Activated naive CD8-positive, alpha-beta T cell (primary cell): ENCODE data around the gene UBL7.

Experiments
- H3K27ac Mint-ChIP-seq: one replicate; pipeline ENCODE4 v1.8.0; 2021; ENCODE audit warnings: mixed read lengths
- H3K27me3 Mint-ChIP-seq: one replicate; pipeline ENCODE4 v1.8.0; 2021; ENCODE audit warnings: mixed read lengths
- H3K36me3 Mint-ChIP-seq: one replicate; pipeline ENCODE4 v1.8.0; 2021; ENCODE audit warnings: mixed read lengths
- H3K4me1 Mint-ChIP-seq: one replicate; pipeline ENCODE4 v1.8.0; 2021; ENCODE audit warnings: low read depth, mixed read lengths
- H3K4me3 Mint-ChIP-seq: one replicate; pipeline ENCODE4 v1.8.0; 2021; ENCODE audit warnings: mild to moderate bottlenecking, mixed read lengths
- H3K9me3 Mint-ChIP-seq: one replicate; pipeline ENCODE4 v1.8.0; 2021; ENCODE audit warnings: low read depth, mixed read lengths

Gene UBL7

DNA sequence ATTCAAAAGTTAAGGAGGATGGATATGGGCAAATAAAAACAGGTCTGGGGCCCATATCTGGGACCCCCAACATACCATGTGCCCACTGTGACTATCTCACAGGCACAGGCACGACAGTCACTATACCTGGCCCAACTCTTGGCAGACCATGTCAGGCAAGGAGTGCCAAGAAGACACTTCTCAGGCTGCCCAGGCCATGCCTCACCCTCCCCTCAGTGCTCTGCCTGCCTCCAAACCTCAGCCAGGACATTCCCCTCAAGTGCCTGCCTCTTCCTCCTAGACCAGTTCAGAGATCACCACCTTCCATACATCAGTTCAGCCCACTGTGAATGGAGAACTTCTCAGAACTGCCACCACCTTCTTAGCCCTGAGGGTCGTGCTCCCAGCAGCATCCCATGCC lies 22.8 kb downstream of the UBL7 start:
- H3K27ac Mint-ChIP-seq: peak overlapping the region; percentile 64
- H3K4me3 Mint-ChIP-seq: no peak overlapping the region

DNA sequence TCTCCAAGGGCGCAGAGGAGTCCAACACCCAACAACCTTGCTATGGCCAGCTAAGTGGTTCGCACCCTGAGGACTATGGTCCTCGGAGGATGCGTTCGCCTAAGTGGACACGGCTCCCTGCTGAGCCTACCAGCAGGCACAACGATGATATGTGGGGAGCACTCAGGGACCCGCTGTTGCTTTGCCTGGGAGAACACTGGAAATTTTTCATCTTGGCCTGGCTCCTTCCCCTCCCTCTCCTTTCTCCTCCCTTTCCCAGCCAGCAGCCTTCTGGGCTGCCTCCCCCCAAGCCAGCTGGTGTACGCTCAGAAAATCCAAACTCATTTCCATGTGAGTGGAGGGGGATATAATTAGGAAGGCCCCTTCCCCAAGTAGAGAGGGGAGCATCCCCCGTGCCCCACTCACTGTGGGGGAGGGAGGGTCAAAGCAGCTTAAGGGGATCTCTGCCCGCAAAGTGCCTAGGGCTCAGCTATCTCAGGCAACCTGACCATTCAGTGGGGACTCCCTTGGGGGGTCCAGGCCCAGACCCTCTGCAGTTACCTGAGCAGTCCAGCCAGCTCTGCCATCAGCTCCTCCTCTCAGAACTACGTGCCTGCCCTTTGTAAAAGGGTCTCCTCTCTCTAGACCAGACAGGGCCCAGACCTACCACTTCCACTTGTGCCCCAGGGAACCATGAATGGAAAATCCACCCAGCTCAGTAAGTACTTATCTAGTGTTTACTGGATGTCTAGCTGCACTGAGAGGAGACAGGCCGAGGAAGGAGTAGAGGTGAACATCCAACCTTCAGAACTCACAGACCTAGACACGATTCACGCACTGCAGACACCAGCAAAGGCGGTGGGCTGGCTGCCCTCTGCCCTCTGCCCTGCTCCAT lies 26.5 kb downstream of the UBL7 start:
- H3K27me3 Mint-ChIP-seq: no peaks in the 10 kb centered on the region
- no peaks in the 10 kb centered on the region for H3K9me3 Mint-ChIP-seq
- H3K4me1 Mint-ChIP-seq: peaks cover 57% of the 10 kb centered on the region
- H3K36me3 Mint-ChIP-seq: peaks cover 10% of the 10 kb centered on the region
- peak overlapping the region; percentile 83 for H3K27ac Mint-ChIP-seq
- H3K4me3 Mint-ChIP-seq: peak overlapping the region; percentile 86

More for the DNA sequence above, 22.8 kb downstream of the UBL7 start:
- Mint-ChIP-seq H3K36me3 (no peaks in the 10 kb centered on the region), H3K4me1 (peaks cover 34% of the 10 kb centered on the region), H3K9me3 (no peaks in the 10 kb centered on the region), H3K27me3 (no peaks in the 10 kb centered on the region)

DNA sequence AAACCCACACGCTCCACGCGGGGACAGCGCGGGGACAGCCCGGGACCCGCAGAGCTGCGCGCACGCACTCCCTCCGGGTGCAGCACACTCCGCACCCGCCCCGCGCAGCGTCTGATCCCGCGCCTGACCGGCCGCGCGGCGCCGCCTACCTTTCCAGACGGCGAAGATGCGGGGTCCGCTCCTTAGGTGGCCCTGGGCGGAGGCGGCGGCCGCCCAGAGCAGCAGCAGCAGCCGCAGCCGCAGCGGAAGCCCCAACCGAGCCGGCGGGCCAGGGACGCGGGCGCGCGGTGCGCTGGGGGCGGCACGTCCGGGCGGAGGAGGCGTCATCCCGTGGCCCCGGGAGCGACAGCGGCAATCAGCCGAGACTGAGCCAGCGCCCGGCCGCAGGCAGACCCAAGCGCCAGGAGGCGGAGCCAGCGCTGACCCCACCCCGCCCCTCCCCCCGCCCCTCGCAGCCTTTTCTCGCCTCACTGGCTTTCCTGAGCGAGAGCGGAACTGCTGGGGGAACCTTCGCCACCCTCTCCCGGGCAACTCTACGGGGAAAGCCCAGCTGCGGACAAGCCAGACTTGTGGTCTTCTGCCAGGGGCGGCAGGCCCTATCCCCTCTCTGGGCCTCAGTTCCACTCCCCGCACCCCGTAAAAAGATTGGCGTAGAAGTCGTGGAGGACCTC lies 27.2 kb downstream of the UBL7 start, which contains the start of gene SEMA7A:
SEMA7A (minus strand) TSS at position 367 of the 671 bp plus-strand sequence; CDS start at position 327, 40 bp downstream.
- Mint-ChIP-seq H3K36me3 (peaks cover 10% of the 10 kb centered on the region), H3K4me1 (peaks cover 56% of the 10 kb centered on the region), H3K4me3 (peak within 1 kb of the TSS; percentile 94), H3K9me3 (no peaks in the 10 kb centered on the region), H3K27me3 (no peaks in the 10 kb centered on the region), H3K27ac (peak within 1 kb of the TSS; percentile 83)

DNA sequence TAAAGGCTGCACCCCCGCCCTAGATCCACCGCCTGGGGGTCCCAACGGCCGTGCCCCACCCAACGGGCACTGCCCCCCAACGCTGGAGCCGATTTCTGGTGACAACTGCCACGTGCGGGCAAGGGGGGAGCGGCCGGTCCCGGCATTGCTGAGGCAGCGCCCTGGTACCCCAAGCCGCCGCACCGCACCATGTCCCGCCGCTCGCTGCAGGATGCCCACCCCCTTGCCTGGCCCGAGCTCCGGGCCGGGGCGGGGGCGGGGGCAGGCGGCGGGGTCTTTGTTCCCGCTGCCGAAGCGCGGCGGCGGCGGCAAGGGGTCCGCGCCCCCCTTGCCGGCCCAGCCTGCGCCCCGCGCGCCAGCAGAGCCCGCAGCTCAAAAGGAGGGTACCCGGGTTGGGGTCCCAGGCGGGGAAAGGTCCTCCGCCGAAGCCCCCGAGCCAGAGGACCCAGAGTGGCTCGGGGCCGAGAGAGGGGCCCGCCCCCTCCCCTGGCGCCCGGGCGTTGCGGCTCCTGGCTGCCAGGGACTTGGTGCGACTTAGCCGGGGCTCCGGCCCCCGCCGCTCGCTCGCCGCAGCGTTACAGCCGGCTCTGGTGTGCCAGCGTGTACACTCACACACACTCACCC lies 27.9 kb downstream of the UBL7 start:
- H3K27ac Mint-ChIP-seq: peak overlapping the region; percentile 80
- no peaks in the 10 kb centered on the region for H3K9me3 Mint-ChIP-seq
- peaks cover 54% of the 10 kb centered on the region for H3K4me1 Mint-ChIP-seq
- peaks cover 10% of the 10 kb centered on the region for H3K36me3 Mint-ChIP-seq
- H3K4me3 Mint-ChIP-seq: peak overlapping the region; percentile 94
- no peaks in the 10 kb centered on the region for H3K27me3 Mint-ChIP-seq

DNA sequence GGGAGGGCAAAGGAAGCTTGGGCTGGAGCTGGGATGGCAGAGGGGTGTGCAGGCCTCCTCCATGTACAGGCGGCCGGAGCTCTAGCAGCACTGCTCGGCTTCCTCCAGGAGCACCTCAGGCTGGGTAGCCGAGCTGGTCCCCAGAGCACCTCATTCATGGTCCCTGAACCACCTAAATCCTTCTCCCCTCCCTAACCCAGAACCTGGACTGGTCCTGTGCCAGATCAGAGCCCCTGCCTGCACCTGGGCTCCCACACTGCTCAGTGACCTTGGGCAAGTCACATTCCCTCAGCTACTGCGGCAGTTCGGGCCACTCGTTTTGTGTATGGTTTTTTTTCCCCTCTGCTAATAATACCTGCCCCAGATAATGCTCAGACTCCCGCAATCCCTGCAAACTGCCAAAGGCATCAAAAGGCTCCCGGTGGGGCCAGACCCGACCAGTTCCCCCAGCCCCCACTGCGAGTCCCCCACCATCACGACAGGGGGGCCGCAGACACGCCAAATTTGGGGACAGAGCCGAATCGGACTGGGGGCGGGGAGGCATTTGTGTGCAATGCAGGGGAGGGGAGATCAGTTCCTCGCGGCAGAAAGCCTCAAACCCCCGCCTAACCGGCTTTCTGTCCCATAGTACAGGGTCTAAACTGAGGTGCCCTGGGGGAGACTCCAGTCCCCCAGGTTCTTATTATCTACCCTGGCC lies 28.5 kb downstream of the UBL7 start:
- Mint-ChIP-seq H3K27ac (peak overlapping the region; percentile 80), H3K27me3 (no peaks in the 10 kb centered on the region), H3K4me1 (peaks cover 61% of the 10 kb centered on the region), H3K4me3 (peak overlapping the region; percentile 94), H3K9me3 (no peaks in the 10 kb centered on the region), H3K36me3 (peaks cover 10% of the 10 kb centered on the region)

DNA sequence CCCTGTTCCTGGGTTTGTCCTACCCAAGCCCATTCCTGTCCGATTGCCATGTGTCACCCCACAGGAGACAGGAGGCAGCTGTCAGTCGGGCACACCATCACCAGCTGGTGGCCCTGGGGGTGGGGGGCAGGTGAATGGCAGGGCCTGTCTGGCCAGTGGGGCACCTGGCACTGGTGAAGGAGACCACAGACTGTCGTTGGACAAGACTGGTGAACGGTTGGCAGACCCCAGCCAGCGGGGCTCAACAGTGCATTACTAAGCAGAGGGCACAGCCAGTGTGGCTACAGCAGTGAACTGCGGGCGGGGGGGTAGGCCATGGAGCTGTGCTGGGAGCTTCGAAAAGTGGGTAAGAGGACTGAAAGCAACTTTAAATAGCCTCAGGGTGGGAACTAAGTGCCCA lies 29.3 kb downstream of the UBL7 start:
- H3K27me3 Mint-ChIP-seq: no peaks in the 10 kb centered on the region
- peaks cover 12% of the 10 kb centered on the region for H3K36me3 Mint-ChIP-seq
- H3K4me1 Mint-ChIP-seq: peaks cover 65% of the 10 kb centered on the region
- no peaks in the 10 kb centered on the region for H3K9me3 Mint-ChIP-seq
- peak overlapping the region; percentile 80 for H3K27ac Mint-ChIP-seq
- peak overlapping the region; percentile 94 for H3K4me3 Mint-ChIP-seq

DNA sequence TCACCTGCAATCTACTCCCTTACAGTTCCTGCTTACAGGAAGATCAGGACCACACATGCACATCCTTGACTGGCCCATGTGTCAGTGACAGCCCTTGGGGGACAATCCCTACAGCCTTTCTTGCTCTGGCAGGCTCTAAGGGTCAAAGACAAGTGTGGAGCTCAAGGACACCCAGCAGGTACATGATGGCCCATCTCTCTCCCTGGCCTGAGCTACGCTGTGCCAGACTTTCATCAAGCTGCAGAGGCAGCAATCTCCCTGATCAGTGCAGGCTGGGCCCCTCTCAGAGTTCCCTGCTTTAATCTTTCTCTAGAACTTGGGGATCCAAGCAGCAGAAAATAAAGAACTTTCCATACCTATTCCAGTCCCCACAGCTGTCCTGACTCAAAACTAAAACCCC lies 29.8 kb downstream of the UBL7 start:
- Mint-ChIP-seq H3K27me3 (no peaks in the 10 kb centered on the region), H3K36me3 (peaks cover 12% of the 10 kb centered on the region), H3K4me1 (peaks cover 65% of the 10 kb centered on the region), H3K9me3 (no peaks in the 10 kb centered on the region), H3K4me3 (peak overlapping the region; percentile 94), H3K27ac (peak overlapping the region; percentile 90)

DNA sequence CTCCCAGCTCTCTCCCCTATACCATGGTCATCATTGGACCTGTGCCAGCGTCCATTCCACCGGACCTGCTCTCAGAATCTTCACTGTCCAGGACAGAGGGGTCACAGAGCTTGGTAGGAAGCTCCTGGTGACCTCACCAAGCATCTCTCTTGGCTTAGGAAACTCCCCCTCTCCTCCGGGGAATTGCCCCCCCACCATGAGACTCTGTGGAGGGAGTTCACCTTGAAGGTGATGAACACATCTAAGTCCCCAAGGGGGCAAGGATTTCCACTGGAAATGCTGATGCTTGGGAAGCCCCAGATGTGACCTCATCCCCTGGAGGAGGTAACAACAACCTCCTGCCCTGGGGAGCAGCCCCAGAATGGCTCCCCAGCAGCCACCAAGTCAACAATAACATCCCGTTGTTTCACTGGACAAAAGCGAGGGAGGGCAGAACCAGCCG lies 30.4 kb downstream of the UBL7 start:
- Mint-ChIP-seq H3K27me3 (no peaks in the 10 kb centered on the region), H3K9me3 (no peaks in the 10 kb centered on the region), H3K4me3 (peak overlapping the region; percentile 94), H3K27ac (peak overlapping the region; percentile 90), H3K4me1 (peaks cover 63% of the 10 kb centered on the region), H3K36me3 (peaks cover 12% of the 10 kb centered on the region)

DNA sequence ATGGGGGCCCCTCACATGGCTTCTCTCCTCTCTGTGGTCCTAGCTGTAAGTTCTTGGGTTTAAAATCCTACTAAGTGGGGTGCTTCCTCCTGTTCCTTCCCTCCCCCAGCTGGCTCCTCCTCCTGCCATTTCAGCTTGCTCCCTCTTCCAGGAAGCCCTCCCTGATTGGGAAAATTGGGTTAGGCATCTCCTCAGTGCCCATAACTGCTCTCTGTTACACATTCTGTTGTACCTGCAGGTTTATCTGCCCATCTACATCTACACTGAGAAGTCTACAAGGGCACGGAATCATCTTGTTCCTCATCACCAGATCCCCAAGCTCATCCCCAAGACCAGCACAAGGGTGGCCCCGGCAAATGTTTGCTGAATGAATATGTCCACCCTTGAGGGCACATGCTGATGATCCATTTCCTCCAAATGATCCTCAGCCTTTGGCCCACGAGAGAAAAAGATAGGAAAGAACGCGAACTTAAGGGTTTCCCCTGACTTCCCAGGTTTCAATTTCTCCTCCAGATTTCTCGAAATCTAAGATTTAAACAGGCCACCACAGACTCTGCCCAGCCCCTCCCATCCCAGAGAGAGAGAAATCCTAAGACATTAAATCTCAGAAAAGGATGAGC lies 31.1 kb downstream of the UBL7 start:
- Mint-ChIP-seq H3K4me1 (peaks cover 58% of the 10 kb centered on the region), H3K4me3 (peak overlapping the region; percentile 94), H3K36me3 (peaks cover 12% of the 10 kb centered on the region), H3K9me3 (no peaks in the 10 kb centered on the region), H3K27ac (peak overlapping the region; percentile 90), H3K27me3 (no peaks in the 10 kb centered on the region)

DNA sequence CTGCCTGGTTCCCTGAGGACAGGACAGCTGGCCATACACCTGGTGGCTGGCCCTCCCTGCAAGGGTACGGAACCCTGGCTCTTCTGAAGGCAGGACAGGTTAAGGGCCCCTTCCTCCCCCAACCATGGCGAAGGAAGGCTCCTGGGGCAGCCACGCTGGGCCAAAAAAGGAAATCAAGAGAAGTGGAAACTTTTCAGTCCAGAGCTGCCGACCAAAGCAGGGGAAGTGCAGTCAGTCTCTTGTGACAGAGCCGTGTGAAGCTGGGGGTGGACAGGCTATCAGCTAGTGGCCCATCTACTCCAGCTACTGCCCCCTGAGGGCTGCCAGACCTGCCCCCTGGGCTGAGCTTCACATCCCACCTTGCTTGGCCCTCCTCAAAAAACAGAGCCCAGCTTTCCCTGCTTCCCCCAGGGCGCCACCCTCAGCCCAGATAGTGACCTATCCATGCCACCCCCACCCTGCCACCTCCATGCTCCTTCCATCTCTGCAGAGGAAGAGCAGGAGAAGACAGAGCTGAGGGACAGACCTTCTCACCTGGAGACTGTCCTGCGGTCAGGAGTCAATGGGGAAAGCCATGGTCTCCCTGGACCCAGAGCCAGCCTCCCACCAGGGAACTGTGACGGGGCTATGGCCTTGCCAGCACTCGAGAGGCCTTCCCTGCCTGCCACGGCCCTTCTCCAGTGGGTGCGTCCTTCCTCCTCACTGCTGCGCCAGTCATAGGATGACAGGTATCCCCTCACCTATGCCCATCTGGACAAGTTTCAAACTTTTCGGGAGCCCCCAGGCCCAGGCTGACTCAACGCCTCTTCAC lies 31.8 kb downstream of the UBL7 start:
- no peaks in the 10 kb centered on the region for H3K9me3 Mint-ChIP-seq
- peaks cover 56% of the 10 kb centered on the region for H3K4me1 Mint-ChIP-seq
- H3K27me3 Mint-ChIP-seq: no peaks in the 10 kb centered on the region
- peak overlapping the region; percentile 90 for H3K27ac Mint-ChIP-seq
- peaks cover 12% of the 10 kb centered on the region for H3K36me3 Mint-ChIP-seq
- H3K4me3 Mint-ChIP-seq: peak overlapping the region; percentile 94

DNA sequence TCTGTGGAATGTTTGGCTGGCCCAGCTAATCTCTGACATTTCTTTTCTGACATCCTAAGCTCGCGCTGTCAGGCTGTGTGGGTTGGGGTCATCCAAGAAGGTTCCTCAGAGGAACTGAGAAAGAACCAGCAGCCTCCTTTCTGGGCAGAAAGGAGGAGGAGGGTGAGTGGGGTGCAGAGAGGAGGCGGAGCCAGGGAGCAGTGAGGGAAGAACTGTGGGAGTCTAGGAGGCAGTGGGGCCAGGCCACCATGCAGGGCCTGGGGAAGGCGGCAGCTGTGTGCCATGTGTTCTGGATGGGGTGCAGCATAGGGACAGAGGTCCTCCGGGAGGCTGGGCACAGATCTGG lies 32.5 kb downstream of the UBL7 start:
- H3K4me3 Mint-ChIP-seq: peak overlapping the region; percentile 94
- H3K9me3 Mint-ChIP-seq: no peaks in the 10 kb centered on the region
- peak overlapping the region; percentile 77 for H3K27ac Mint-ChIP-seq
- no peaks in the 10 kb centered on the region for H3K27me3 Mint-ChIP-seq
- H3K36me3 Mint-ChIP-seq: peaks cover 16% of the 10 kb centered on the region
- H3K4me1 Mint-ChIP-seq: peaks cover 62% of the 10 kb centered on the region

DNA sequence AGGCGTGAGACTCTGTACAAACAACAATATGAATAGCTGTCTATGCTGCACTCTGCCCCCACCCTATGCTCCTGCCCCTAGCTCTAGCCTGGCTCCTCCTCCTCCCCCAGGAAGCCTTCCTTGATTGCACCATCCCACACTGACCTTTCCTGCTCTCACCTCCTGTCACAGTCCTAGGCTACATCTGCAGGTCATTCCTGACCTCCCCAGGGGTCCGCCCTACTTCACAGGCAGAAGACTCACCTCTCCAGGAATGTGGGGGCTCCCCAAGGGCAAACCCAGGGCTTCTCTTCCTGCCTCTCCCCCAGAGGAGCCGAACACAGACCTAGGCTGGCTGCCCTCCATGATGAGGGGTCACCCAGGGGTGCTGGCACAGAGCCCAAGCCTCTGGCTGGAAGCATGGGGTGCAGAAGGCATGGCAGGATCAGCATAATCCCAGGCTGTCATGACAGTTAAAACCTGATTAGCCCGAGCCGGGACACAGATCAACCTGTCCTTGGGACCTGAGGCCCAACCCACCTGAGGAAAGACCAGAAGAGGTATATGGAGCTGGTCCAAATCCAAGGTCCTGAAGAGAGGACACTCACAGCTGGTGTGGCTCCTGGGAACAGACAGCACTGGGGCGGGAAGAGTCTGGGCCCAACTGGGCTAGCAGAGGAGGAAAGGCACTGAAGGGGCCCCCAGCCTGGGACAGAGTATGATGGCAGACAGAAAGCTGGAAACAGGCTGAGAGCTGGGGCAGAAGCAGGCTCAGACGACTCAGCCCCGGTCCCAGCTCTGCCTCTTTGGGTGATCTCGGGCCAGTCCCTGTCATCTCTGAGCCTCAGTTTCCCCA lies 33.1 kb downstream of the UBL7 start:
- Mint-ChIP-seq H3K9me3 (no peaks in the 10 kb centered on the region), H3K36me3 (peaks cover 16% of the 10 kb centered on the region), H3K4me3 (peak overlapping the region; percentile 94), H3K27ac (peak overlapping the region; percentile 81), H3K4me1 (peaks cover 62% of the 10 kb centered on the region), H3K27me3 (no peaks in the 10 kb centered on the region)
